H1 (cell line): ENCODE measurements around the gene DNAJB5. TPM values are rescaled to one million over a fixed set of nuclear protein-coding genes. Genes with fewer than 3 reads are reported as not detected.

ENCODE experiments used
- CTCF ChIA-PET: fragments of 300-600 bp; sonication (Branson Sonifier 250); formaldehyde crosslinking; loops from one replicate; lab custom pipeline; 2021; ENCODE audit not compliant: partially characterized antibody; lab: Charles Lee
- POLR2A ChIA-PET: fragments of 300-600 bp; sonication (Branson Sonifier 250); formaldehyde crosslinking; loops from one replicate; lab custom pipeline; 2021; ENCODE audit warnings: inconsistent platforms; ENCODE audit not compliant: partially characterized antibody; lab: Charles Lee
- DNase-seq, 2 experiments: peaks; one replicate each; pipeline versions ENCODE4 v3.0.0 to v3.0.0-alpha.2; 2010 to 2022; ENCODE audit warnings: low spot score in 2 of 2, low read depth in 1 of 2, mixed read lengths in 1 of 2
- FAIRE-seq: peaks from 2 replicates; lab custom pipeline; 2011; peaks lifted over from hg19 to GRCh38; lab: Jason Lieb, UNC
- H2AFZ ChIP-seq: 2 replicates; pipeline ENCODE4 v1.8.1; 2012; ENCODE audit warnings: low read length, inconsistent platforms
- H2AK5ac ChIP-seq: 2 replicates; pipeline ENCODE4 v1.6.1; 2013; ENCODE audit warnings: low read depth, low read length
- H2BK120ac ChIP-seq: replicated peaks from 2 replicates; pipeline ENCODE3; 2013; ENCODE audit warnings: low read depth, low read length, inconsistent platforms
- H2BK12ac ChIP-seq: 2 replicates; pipeline ENCODE4 v1.6.1; 2013; ENCODE audit warnings: low read depth, low read length
- H2BK15ac ChIP-seq: 2 replicates; pipeline ENCODE4 v1.6.1; 2013; ENCODE audit warnings: low read length
- H2BK20ac ChIP-seq: 2 replicates; pipeline ENCODE4 v1.6.1; 2013; ENCODE audit warnings: low read length
- H2BK5ac ChIP-seq: 2 replicates; pipeline ENCODE4 v1.6.1; 2013; ENCODE audit warnings: low read depth, low read length
- H3K14ac ChIP-seq: 2 replicates; pipeline ENCODE4 v1.6.1; 2013; ENCODE audit warnings: inconsistent platforms; ENCODE audit not compliant: insufficient read length
- H3K18ac ChIP-seq: 2 replicates; pipeline ENCODE4 v1.6.1; 2013; ENCODE audit warnings: low read length; ENCODE audit errors: extremely low read depth
- H3K23ac ChIP-seq: 2 replicates; pipeline ENCODE4 v1.6.1; 2013; ENCODE audit warnings: inconsistent platforms; ENCODE audit not compliant: insufficient read length
- H3K23me2 ChIP-seq: 2 replicates; pipeline ENCODE4 v1.6.1; 2013; ENCODE audit warnings: low read depth, low read length
- H3K27ac ChIP-seq: 2 replicates; pipeline ENCODE4 v1.6.1; 2011; ENCODE audit warnings: low read depth, low read length, inconsistent platforms
- H3K27me3 ChIP-seq, 4 experiments: replicated peaks in 1 of 4; 1 replicate in 1 of 4; 2 replicates in 3 of 4; pipeline versions ENCODE4 v1.6.1 to v1.8.1; 2011 to 2013; ENCODE audit warnings: low read length in 3 of 4, mild to moderate bottlenecking in 3 of 4, inconsistent platforms in 2 of 4, mixed read lengths in 2 of 4, moderate library complexity in 1 of 4; ENCODE audit not compliant: control insufficient read depth in 3 of 4, insufficient read depth in 3 of 4; ENCODE audit errors: extremely low read depth in 1 of 4
- H3K36me3 ChIP-seq, 4 experiments: 2 replicates each; pipeline versions ENCODE4 v1.6.1 to v1.8.1; 2011 to 2013; ENCODE audit warnings: mild to moderate bottlenecking in 4 of 4, low read length in 3 of 4, moderate library complexity in 2 of 4, control low read depth in 1 of 4, inconsistent platforms in 1 of 4; ENCODE audit not compliant: insufficient read depth in 4 of 4, control insufficient read depth in 2 of 4
- H3K4ac ChIP-seq: replicated peaks from 2 replicates; pipeline ENCODE3; 2013; ENCODE audit warnings: low read length, low read depth, mixed read lengths, inconsistent platforms; ENCODE audit not compliant: insufficient read length
- H3K4me1 ChIP-seq, 4 experiments: replicated peaks in 1 of 4; 1 replicate in 1 of 4; 2 replicates in 3 of 4; pipeline versions ENCODE4 v1.6.1 to v1.8.1; 2011 to 2013; ENCODE audit warnings: low read length in 3 of 4, inconsistent platforms in 2 of 4, mixed read lengths in 1 of 4; ENCODE audit not compliant: insufficient read depth in 4 of 4, control insufficient read depth in 3 of 4
- H3K4me2 ChIP-seq, 2 experiments: 2 replicates each; pipeline versions ENCODE4 v1.6.1 to v1.8.1; 2011 to 2013; ENCODE audit warnings: low read depth in 2 of 2, low read length in 2 of 2, control low read depth in 1 of 2, inconsistent platforms in 1 of 2, mild to moderate bottlenecking in 1 of 2; ENCODE audit not compliant: insufficient read depth in 1 of 2
- H3K4me3 ChIP-seq, 4 experiments: fragments of 200-600, 300-600 bp in 1 of 4; sonication (generic), shearing (Covaris generic), sonication (Bioruptor Twin) in 1 of 4; 2 replicates each; pipeline versions ENCODE4 v1.5.1 to v1.8.1; 2011 to 2016; ENCODE audit warnings: low read length in 4 of 4, low read depth in 3 of 4, control low read depth in 2 of 4, inconsistent platforms in 2 of 4, mild to moderate bottlenecking in 2 of 4, mixed read lengths in 1 of 4, moderate library complexity in 1 of 4; ENCODE audit not compliant: insufficient read depth in 2 of 4; ENCODE audit errors: extremely low read depth in 1 of 4
- H3K56ac ChIP-seq: replicated peaks from 2 replicates; pipeline ENCODE3; 2013; ENCODE audit warnings: low read depth, mild to moderate bottlenecking, mixed read lengths, low read length, inconsistent platforms; ENCODE audit not compliant: insufficient read length
- H3K79me1 ChIP-seq: 2 replicates; pipeline ENCODE4 v1.6.1; 2013; ENCODE audit warnings: low read depth, low read length, control low read depth
- H3K79me2 ChIP-seq, 2 experiments: 2 replicates each; pipeline versions ENCODE4 v1.6.1 to v1.8.1; 2012 to 2013; ENCODE audit warnings: low read length in 2 of 2, mild to moderate bottlenecking in 2 of 2, inconsistent platforms in 1 of 2; ENCODE audit not compliant: insufficient read depth in 2 of 2, control insufficient read depth in 1 of 2
- H3K9ac ChIP-seq, 4 experiments: replicated peaks in 1 of 4; 1 replicate in 1 of 4; 2 replicates in 3 of 4; pipeline versions ENCODE4 v1.6.1 to v1.8.1; 2011 to 2013; ENCODE audit warnings: low read depth in 3 of 4, low read length in 3 of 4, control low read depth in 2 of 4, mild to moderate bottlenecking in 2 of 4, moderate library complexity in 2 of 4, inconsistent platforms in 1 of 4; ENCODE audit errors: extremely low read depth in 1 of 4
- H3K9me3 ChIP-seq, 2 experiments: 2 replicates each; pipeline versions ENCODE4 v1.6.1 to v1.8.1; 2012 to 2013; ENCODE audit warnings: mild to moderate bottlenecking in 2 of 2, moderate library complexity in 2 of 2, control low read depth in 1 of 2, inconsistent platforms in 1 of 2, low read depth in 1 of 2, low read length in 1 of 2, mixed read lengths in 1 of 2; ENCODE audit not compliant: insufficient read depth in 2 of 2
- H4K20me1 ChIP-seq, 2 experiments: replicated peaks in 1 of 2; 2 replicates each; pipeline versions ENCODE3 to v1.8.1; 2011 to 2013; ENCODE audit warnings: inconsistent platforms in 2 of 2, low read length in 2 of 2, mild to moderate bottlenecking in 1 of 2; ENCODE audit not compliant: insufficient read depth in 2 of 2, control insufficient read depth in 1 of 2
- H4K5ac ChIP-seq: 2 replicates; pipeline ENCODE4 v1.6.1; 2013; ENCODE audit warnings: low read length, low read depth, mixed read lengths, inconsistent platforms; ENCODE audit not compliant: insufficient read length
- H4K8ac ChIP-seq: 2 replicates; pipeline ENCODE4 v1.8.0; 2013; ENCODE audit warnings: mild to moderate bottlenecking, moderate library complexity, low read length, inconsistent platforms; ENCODE audit not compliant: insufficient read depth; ENCODE audit errors: extremely low read depth
- H4K91ac ChIP-seq: replicated peaks from 2 replicates; pipeline ENCODE3; 2013; ENCODE audit warnings: low read length, mixed read lengths, inconsistent platforms; ENCODE audit not compliant: insufficient read length
- BACH1 ChIP-seq: IDR thresholded peaks from 2 replicates; pipeline ENCODE4 v1.6.1; 2012; ENCODE audit warnings: low read length, improper control_type of control experiment
- CBX8 ChIP-seq: fragments of 300-800, 300-1000 bp; sonication (generic); IDR thresholded peaks from 2 replicates; pipeline ENCODE4 v1.7.1; 2016; ENCODE audit warnings: low read depth, low read length, borderline replicate concordance
- NRF1 ChIP-seq: IDR thresholded peaks from 2 replicates; pipeline ENCODE4 v1.6.1; 2011; ENCODE audit warnings: mild to moderate bottlenecking, low read depth, low read length, improper control_type of control experiment
- RFX5 ChIP-seq: IDR thresholded peaks from 2 replicates; pipeline ENCODE4 v1.6.1; 2011; ENCODE audit warnings: low read depth, low read length, improper control_type of control experiment, borderline replicate concordance
- SP2 ChIP-seq: IDR thresholded peaks from 2 replicates; pipeline ENCODE4 v1.6.1; 2012; ENCODE audit warnings: mild to moderate bottlenecking, low read length, inconsistent platforms
- SUZ12 ChIP-seq: fragments of 200-600 bp; sonication (generic); IDR thresholded peaks from 2 replicates; pipeline ENCODE4 v1.6.1; 2012; ENCODE audit warnings: mild to moderate bottlenecking, inconsistent platforms, low read length, moderate library complexity, mixed read lengths
- TAF7 ChIP-seq: optimal IDR thresholded peaks from 2 replicates; pipeline ENCODE3; 2011; ENCODE audit warnings: low read depth, mild to moderate bottlenecking, inconsistent platforms, low read length, moderate library complexity, borderline replicate concordance
- TBP ChIP-seq: IDR thresholded peaks from 2 replicates; pipeline ENCODE4 v1.6.1; 2011; ENCODE audit warnings: low read depth, low read length, improper control_type of control experiment
- WGBS, 2 experiments: shearing (Covaris generic) in 1 of 2; methylation state at CpG; one replicate each; pipeline versions ENCODE4 v1.1.6 to v1.1.7; 2013 to 2015; ENCODE audit warnings: low lambda C conversion rate in 2 of 2, mixed read lengths in 2 of 2, inconsistent platforms in 1 of 2, low coverage in 1 of 2, missing lambda C conversion rate in 1 of 2; ENCODE audit not compliant: insufficient replicate concordance in 2 of 2, insufficient coverage in 1 of 2, insufficient read length in 1 of 2; ENCODE audit errors: extremely low coverage in 1 of 2, missing lambda C conversion rate in 1 of 2; 5-methylcytosine and 5-hydroxymethylcytosine counted together
- polyA plus RNA-seq, 7 experiments: library from polyadenylated mRNA; depleted of rRNA in 3 of 7; stranded (reverse) in 5 of 7; unstranded in 2 of 7; fragments of >200 nt in 5 of 7; fragments of 200-250 nt in 2 of 7; gene quantifications; 1 replicate in 5 of 7; 2 replicates in 1 of 7; 4 replicates in 1 of 7; pipeline versions ENCODE4 v1.2.1 to v1.2.3, GENCODE V29; 2011 to 2013; ENCODE audit warnings: missing spikeins in 2 of 7, mixed read lengths in 2 of 7
- total RNA-seq: library from RNA; stranded (reverse); fragmentation: NEBNext Ultra II Directional; extraction: Animal tissue kit (Norgen Biotek cat#: 25700); gene quantifications from 2 replicates; pipeline ENCODE4 v1.2.1, GENCODE V29; 2021
- TF ChIP-seq, protein P1 (sequence below): IDR thresholded peaks from 2 replicates; pipeline ENCODE4 v1.6.1; 2012; ENCODE audit warnings: inconsistent platforms

DNAJB5 gene
- total and polyA plus RNA-seq, 2 of the 8 experiments (the other 6 are each of a cell fraction or from before 2014, with no cell fraction given): 25.0 to 34.1 TPM

DNA sequence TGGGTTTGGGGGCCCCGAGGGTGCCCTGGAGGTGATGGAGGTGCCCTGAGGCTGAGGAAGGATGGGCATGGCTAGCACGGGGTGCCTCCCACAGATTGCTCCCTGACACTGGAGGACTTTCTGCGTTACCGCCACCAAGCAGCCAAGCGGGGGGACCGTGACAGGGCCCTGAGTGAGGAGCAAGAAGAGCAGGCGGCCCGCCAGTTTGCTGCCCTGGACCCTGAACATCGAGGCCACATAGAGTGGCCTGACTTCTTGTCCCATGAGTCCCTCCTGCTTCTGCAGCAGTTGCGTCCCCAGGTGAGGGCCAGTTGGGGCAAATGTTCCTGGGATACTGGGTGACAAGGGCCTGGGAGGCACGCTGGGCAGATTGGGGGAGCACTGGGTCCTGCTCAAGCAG, 13.1 kb upstream of the DNAJB5 start:
- H3K18ac ChIP-seq: no peak overlapping the region
- H3K4me1 ChIP-seq: peaks cover 0 to 5% (median 3%) of the 10 kb centered on the region in 4 experiments; a peak in 5 of 7 replicates
- DNase-seq (no peak), FAIRE-seq (no peak)
- H3K79me2 ChIP-seq: no peaks in the 10 kb centered on the region
- no peaks in the 10 kb centered on the region for H3K36me3 ChIP-seq
- H3K23ac ChIP-seq: no peak overlapping the region
- no peaks in the 10 kb centered on the region for H3K9me3 ChIP-seq
- no peak for TF ChIP-seq TBP
- TF ChIP-seq SP2: no peak
- TF ChIP-seq TAF7: no peak
- TF ChIP-seq BACH1: no peak
- no peak for TF ChIP-seq NRF1
- TF ChIP-seq RFX5: no peak
- TF ChIP-seq CBX8: no peak
- TF ChIP-seq, protein P1, sequence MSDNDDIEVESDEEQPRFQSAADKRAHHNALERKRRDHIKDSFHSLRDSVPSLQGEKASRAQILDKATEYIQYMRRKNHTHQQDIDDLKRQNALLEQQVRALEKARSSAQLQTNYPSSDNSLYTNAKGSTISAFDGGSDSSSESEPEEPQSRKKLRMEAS: no peak
- no peak for TF ChIP-seq SUZ12
- no peak overlapping the region for H3K9ac ChIP-seq
- H2AK5ac ChIP-seq: no peak overlapping the region
- H3K4ac ChIP-seq: no peak overlapping the region
- H3K23me2 ChIP-seq: no peaks in the 10 kb centered on the region
- no peak overlapping the region for H3K27ac ChIP-seq
- no peak overlapping the region for H4K8ac ChIP-seq
- no peak overlapping the region for H2BK120ac ChIP-seq
- H3K56ac ChIP-seq: no peak overlapping the region
- ChIA-PET CTCF (interaction anchor here (1.3 to 1.8 kb wide), 2 partner anchors 9 to 77 kb away, joined by 6 to 7 read pairs; no protein-coding TSS in a partner anchor), POLR2A (no interaction called here)
- no peak overlapping the region for H2BK15ac ChIP-seq
- no peaks in the 10 kb centered on the region for H3K79me1 ChIP-seq
- no peak overlapping the region for H3K14ac ChIP-seq
- no peak overlapping the region for H2BK20ac ChIP-seq
- no peak overlapping the region for H2AFZ ChIP-seq
- no peak overlapping the region for H4K5ac ChIP-seq
- no peak overlapping the region for H2BK12ac ChIP-seq
- no peak overlapping the region for H2BK5ac ChIP-seq
- no peak overlapping the region for H4K91ac ChIP-seq
- no peaks in the 10 kb centered on the region for H4K20me1 ChIP-seq
- WGBS, 2 experiments: 87% methylated on average over 11 of the region's 11 CpGs; no CpG with 5 or more reads in 1 of the 2 experiments
- H3K4me3 ChIP-seq: no peak overlapping the region
- H3K27me3 ChIP-seq: no peaks in the 10 kb centered on the region
- H3K4me2 ChIP-seq: no peak overlapping the region
